ENCODE data around the gene CFAP45.

CFAP45 gene, protein sequence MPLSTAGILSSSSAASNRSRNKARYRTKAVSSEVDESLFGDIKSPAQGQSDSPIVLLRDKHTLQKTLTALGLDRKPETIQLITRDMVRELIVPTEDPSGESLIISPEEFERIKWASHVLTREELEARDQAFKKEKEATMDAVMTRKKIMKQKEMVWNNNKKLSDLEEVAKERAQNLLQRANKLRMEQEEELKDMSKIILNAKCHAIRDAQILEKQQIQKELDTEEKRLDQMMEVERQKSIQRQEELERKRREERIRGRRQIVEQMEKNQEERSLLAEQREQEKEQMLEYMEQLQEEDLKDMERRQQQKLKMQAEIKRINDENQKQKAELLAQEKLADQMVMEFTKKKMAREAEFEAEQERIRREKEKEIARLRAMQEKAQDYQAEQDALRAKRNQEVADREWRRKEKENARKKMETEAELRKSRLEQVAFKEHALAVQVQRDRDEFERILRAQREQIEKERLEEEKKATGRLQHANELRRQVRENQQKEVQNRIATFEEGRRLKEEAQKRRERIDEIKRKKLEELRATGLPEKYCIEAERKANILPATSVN

GRCh38 chr1:159900086-159900680, at the start of gene CFAP45:
CFAP45 (minus strand) TSS chr1:159900165; CDS start chr1:159900098, 67 bp downstream.
- H3K4me3 ChIP-seq (ENCODE audit: low read length) = no peak within 1 kb of the TSS
- no peak for TF ChIP-seq ZNF274 (IDR thresholded peaks at IDR 0.05; ENCODE audit: low read depth, low read length)

DNA sequence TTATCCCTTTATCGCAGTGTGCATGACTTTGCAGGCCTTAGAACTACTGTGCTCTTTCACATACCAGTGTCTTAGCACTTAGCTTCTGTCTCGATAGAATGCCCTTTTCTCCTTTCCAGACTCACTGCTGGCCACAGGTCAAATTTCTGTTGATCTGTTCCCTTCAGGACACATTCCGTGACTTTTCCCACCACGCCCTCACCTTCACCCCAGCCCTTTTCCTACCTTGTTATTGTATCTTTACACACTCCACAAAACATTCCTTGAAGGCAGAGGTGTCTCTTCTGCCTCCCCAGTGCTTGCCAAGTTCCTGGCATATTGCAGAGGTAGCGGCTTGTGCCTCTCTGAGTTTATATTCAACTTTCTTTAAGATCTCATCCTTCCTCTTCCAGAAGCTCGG, 49.2 kb upstream of the CFAP45 start:
- no peak overlapping the region for H3K4me3 ChIP-seq (ENCODE audit: low read length)
- TF ChIP-seq ZNF274 (IDR thresholded peaks at IDR 0.05; ENCODE audit: low read depth, low read length) = no peak

GRCh38 chr1:159947942-159948341, 48.0 kb upstream of the CFAP45 start:
- H3K4me3 ChIP-seq (ENCODE audit: low read length) = no peak overlapping the region
- TF ChIP-seq ZNF274 (IDR thresholded peaks at IDR 0.05; ENCODE audit: low read depth, low read length) = no peak

- H3K4me3 ChIP-seq (ENCODE audit: low read length) = no peak overlapping the region
- no peak for TF ChIP-seq ZNF274 (IDR thresholded peaks at IDR 0.05; ENCODE audit: low read depth, low read length)
Observed at GRCh38 chr1:159946242-159947187, 46.5 kb upstream of the CFAP45 start.

DNA sequence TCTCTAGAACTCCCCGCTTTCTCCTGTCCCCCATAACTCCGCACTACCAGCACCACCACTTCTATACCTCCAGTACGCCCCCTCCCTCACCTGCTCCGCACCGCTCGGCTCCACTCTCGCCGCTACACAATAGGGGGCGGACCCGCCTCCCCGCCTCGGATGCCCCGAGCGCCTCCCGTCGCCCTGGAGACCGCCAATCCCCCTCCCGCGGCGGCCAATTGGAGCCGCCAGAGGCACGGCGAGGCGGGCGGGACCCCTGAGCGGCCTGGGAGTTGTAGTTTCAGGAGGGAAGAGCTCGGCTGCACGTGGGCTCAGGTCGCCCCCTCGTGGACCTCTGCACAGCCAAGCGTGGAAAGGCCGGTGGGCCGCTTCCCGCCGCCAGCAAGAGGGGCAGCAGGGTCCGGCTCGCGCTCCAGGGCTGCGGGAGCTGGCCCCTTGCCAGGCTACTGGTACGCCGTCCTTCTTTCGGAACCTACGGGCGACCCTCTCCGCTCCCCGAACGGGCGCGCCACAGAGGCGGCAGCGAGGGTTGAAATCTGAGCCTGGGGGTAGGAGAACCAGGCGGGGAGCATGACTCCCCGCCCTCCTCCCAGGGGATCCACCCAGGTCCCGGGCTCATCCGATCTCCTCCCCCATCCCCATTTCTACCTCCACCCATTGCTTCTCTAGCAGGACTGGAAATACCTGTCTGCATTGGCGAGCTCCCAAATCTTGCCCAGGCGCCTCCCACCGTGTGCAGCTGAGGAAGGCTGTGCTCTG, 45.7 kb upstream of the CFAP45 start, which contains the start of gene IGSF9:
IGSF9 (minus strand) TSS at position 131 of the 759 bp plus-strand sequence. CDS start 2,159 bp downstream, outside the sequence.
- no peak within 1 kb of the TSS for H3K4me3 ChIP-seq (ENCODE audit: low read length)
- no peak for TF ChIP-seq ZNF274 (IDR thresholded peaks at IDR 0.05; ENCODE audit: low read depth, low read length)

DNA sequence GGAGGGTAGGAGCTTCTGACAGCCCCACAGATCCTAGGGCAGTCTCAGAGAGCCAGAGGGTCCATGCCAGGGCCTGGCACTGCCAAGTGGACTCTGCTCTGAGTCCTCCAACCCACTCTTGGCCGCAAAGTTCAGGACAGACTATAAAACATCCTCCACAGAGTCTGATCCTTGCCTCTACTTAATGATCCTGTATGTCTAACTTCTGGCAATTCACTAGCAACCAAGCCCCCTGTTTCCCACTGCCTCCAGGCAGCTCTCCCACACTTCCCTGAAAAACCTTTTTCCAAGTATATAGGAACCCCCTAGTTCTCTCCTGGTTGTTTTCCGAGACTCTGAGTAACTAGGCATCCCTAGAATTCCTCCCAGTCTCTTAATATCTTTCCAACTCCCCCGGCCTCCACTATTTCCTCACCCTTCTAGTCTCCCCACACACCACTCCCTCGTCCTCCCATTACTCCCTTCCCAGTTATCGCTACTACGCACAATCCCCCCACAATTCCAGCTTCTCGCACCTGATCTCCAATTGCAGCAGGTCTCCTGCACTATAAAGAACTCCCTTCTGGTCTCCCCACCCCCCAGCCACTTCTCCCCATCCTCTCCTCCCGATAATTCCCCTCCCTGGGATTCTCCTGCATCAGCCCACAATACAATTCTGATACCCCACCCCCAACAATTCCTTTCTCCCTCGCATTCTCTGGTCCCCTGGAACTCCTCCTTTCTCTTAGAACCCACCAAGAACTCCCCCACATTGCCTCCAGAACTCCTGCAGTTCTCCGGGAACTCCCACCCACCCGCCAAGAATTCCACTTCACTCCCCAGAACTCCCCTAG, 44.9 kb upstream of the CFAP45 start:
- no peak for TF ChIP-seq ZNF274 (IDR thresholded peaks at IDR 0.05; ENCODE audit: low read depth, low read length)
- no peak overlapping the region for H3K4me3 ChIP-seq (ENCODE audit: low read length)

DNA sequence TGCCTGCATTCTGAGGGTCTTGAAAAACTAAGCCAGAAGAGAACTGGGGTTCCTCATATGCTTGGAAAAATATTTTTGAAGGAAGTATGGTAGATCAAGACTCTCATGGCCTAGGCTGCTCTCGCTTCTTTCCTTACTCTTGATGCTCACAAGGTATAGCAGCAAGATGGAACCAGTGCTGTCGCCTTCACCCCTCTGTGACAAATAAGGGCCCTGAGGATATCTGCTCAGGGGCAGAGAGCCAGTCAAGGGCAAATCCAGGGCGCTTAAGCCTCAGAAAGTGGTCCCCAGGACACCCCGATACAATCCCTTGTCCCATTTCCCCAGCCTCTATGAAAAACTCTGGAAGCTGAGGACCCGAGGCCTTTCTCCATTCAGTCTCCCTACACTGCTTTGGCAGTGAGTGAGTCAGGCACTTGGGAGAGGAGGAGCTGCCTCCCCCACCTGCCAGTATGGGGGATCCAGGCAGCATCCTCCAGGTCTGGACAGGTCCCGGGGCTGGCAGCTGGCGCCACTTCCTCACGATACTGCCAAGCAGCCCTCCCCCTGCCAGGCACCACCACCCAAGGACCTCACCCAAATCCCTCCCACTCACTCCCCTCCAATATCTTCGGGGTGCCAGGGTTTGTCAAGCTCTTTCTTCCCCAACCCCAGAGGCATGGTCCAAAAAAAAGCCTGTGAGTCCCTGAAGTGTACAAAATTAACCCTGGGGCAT, 44.1 kb upstream of the CFAP45 start:
- TF ChIP-seq ZNF274 (IDR thresholded peaks at IDR 0.05; ENCODE audit: low read depth, low read length) = no peak
- H3K4me3 ChIP-seq (ENCODE audit: low read length) = no peak overlapping the region

GRCh38 chr1:159943278-159943640, 43.3 kb upstream of the CFAP45 start:
- TF ChIP-seq ZNF274 (IDR thresholded peaks at IDR 0.05; ENCODE audit: low read depth, low read length) = no peak
- no peak overlapping the region for H3K4me3 ChIP-seq (ENCODE audit: low read length)

- H3K4me3 ChIP-seq (ENCODE audit: low read length) = no peak overlapping the region
- TF ChIP-seq ZNF274 (IDR thresholded peaks at IDR 0.05; ENCODE audit: low read depth, low read length) = no peak
Observed at GRCh38 chr1:159942632-159943277, 42.8 kb upstream of the CFAP45 start.

- no peak for TF ChIP-seq ZNF274 (IDR thresholded peaks at IDR 0.05; ENCODE audit: low read depth, low read length)
- no peak overlapping the region for H3K4me3 ChIP-seq (ENCODE audit: low read length)
Observed at GRCh38 chr1:159941591-159942560, 41.9 kb upstream of the CFAP45 start.

All from GM08714 (cell line).